HG02943 (cell line): Measurements from ENCODE around the gene KCNQ2.

Source experiments
- ATAC-seq: cut with Tn5 transposase; IDR thresholded peaks from one replicate; pipeline ENCODE4 v1.9.1; 2021; ENCODE audit warnings: mild to moderate bottlenecking, low read depth, moderate library complexity; ENCODE audit not compliant: unreplicated experiment

Gene KCNQ2

DNA sequence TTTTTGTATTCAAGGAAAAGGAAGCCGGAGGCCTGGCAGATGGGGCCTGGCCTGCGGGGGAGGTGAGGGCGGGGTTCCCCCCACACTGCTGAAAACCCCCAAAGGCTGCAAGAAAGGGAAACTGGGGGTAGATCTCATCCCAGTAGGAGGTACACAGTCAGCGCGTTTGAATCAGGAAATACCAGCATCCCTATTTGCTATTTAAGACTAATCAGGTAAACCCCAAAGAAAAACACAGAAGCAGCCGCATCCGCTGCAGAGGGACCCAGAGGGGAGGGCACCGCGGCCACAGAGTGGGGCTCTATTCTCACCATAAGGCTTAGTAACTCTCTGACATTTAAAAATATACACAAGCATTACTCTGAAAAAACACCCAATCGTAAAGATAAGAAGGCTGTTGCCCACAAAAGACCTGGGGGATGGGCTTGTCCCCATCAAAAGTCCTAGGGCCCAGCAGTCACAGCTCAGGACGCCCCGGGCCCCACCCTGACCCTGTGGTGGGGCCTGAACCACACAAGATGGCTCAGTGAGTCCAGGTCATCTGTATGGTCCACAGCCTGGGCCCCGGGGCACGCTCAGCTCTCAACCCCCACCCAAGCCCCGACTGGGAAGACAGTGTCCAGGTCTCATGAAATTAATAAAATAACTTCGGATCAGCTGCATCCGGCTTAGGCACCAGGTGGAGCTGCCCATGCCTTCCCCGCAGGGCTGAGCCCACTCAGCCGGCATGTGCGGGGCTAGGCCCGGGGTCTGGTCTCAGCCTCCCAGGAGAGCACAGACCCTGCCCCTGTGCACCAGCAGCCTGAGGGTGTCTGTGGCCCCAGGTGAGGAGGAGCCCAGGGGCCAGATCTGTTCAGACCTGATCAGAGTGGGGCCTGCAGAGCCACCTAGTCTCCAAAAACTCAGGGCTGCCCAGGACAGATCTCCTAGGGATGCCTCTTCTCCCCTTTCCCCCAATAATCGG lies 31.0 kb downstream of the KCNQ2 start:
- ATAC-seq: no peak

DNA sequence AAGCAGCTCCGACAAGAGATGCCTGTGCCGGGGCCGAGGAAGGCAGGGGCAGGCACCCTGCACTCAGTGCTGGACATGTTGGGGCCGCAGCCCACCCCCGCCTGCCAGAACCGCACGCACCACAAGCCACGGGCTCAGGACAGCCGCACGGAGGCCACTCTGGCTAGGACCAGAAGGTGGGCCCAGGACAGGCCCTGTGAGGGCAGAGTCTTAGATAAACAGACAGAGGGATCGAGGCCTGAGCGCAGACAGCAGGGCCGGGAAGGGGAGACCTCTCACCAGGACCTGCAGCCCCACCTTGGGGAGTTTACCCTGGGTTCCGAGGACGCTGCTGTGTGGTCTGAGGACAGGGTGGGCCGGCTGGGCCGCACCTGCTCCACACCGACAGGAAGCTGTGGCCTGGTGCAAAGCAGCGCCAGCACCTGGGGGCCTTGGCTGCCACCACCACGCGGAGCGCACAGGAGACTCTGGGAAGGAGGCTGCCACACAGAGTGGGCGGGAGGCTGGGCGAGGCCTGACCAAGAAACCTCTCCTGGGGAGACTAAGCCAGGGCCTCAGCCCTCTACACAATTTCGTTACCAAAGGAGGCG lies 32.0 kb downstream of the KCNQ2 start:
- no peak for ATAC-seq

DNA sequence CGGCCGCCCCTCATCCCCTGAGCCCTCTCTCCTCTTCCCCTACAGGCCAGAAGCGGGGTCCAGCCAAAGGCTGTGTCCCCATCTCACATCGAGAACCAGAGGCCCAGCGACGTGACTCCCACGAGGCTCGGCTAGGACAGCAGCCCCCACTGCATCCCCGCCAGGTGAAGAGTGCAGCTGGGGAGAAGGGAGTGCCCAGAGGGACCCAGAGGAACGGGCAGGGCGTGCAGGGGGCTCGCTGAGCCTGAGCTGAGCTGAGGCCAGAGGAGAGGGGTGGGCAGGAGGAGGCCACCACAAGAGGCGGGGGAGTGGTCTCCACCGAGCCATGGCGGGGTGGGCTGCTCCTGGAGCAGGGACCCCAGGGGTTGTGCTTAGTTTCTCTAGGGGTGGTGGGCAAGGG lies 32.6 kb downstream of the KCNQ2 start:
- ATAC-seq: no peak

DNA sequence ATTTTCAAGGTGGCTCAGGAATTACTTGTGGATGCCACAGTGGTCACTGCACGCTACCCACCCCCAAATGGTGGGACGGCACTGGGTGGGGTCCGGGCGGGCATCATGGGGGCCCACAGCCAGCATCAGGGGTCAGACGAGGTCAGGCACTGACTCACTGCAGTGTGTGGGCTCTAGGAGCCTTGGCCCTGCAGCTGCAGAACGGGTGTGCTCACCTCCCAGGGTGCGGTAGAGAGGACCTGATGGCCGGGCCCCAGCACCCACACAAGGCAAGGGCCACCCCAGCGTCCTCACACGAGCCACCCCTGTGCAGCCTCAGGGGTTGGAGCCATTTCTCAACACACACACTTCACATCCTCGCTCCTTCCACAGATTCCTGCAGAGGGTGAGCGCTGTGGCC lies 34.3 kb downstream of the KCNQ2 start:
- ATAC-seq: no peak

DNA sequence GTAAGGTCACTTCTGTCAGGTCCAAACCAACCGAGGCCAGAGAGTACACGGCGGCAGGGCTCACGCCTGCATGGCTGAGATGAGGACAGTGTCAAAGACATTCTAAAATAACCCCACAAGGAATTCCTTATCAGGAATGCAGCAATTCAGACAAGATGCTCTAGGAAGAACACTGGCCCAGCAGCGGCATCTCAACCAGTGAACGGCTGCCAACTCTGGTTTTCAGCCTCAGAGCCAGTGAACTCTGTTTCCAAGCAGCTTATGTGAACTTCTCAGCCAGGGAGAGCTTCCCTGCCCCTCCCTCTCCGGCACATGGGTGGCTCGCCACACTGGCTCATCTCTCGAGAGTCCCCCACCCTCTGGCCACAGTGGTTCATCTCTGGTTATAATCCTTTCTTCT lies 36.9 kb downstream of the KCNQ2 start:
- ATAC-seq: no peak

DNA sequence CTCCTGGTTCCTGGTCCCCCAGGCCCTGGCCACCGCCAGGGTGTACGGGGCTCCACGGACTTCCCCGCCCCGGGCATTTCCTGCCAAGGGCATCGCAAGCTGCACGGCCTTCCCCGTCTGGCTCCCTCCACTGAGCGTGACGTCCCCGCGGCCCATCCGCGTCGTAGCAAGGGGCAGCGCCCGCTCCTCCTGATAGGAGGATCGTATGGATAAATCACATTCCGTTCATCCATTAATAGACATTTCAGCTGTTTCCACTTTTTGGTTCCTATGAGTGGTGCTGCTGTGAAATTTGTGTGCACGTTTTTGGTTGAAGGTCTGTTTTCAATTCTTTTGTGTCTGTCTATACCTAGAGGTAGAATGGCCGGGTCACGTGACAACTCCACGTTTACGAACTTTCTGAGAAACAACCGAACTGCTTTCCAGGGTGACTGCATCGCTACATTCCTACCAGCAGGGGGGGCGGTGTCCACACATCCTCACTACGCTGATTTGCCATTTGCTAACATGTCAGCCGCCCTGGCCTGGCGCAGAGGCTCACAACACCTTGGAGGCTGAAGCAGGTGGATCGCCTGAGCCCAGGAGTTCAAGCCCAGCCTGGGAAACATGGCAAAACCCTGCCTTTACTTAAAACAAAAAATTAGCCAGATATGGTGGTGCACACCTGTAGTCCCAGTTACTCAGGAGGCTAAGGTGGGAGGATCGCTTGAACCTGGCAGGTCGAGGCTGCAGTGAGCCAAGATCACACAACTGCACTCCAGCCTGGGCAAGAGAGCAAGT lies 37.7 kb downstream of the KCNQ2 start:
- ATAC-seq: no peak

DNA sequence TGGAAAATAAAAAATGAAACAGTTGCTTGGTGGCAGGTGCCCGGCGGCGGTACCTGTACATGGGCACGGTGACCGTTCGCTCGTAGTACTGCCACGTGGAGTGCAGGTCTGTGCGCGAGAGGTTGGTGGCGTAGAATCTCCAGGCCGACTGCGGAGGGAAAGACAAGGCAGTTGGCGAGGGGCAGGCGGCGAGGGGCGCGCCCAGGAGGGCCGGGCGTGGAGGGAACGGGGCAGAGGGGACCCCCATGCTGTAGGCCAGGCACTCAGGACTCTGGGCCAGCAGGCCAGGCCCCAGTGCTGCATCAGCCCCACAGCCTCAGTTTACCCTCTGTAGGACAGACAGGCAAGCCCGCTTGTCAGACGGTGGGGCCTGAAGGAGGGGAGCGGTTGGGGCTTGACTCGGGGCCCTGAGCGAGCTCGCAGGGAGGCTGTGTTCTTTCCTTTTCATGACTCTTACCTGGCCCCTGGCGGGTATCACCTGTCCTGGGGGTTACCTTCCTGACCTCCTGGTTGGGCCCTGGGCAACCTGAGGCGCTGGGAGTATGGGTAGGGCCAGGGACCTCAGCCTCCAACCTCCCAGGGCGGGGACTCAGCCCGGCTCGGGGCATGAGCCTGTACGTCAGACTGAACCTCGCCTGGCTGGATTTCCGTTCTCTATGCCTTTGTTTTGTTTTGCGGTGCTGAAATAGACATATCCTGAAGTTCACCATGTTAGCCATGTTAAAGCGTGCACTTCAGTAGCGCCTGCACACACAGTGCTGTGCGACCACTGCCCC lies 38.5 kb downstream of the KCNQ2 start:
- no peak for ATAC-seq

DNA sequence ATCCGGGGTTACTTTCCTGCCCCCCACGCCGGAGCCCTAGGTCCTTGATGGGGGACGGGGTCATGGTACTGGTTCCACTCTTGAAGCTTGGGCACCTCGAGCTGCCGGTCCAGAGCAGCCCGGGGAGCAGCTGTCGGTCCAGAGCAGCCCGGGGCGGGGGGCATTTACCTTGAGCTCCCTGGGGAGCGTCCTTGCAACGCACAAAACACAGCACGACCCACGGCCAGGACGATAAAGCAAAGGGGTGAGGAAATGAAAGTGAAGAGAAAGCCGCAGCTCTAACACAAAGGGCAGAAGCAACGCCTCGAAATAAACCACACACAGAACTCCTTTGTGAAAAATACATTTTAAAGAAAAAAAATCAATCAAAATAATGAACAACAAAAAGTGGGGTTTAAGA lies 39.1 kb downstream of the KCNQ2 start:
- no peak for ATAC-seq

DNA sequence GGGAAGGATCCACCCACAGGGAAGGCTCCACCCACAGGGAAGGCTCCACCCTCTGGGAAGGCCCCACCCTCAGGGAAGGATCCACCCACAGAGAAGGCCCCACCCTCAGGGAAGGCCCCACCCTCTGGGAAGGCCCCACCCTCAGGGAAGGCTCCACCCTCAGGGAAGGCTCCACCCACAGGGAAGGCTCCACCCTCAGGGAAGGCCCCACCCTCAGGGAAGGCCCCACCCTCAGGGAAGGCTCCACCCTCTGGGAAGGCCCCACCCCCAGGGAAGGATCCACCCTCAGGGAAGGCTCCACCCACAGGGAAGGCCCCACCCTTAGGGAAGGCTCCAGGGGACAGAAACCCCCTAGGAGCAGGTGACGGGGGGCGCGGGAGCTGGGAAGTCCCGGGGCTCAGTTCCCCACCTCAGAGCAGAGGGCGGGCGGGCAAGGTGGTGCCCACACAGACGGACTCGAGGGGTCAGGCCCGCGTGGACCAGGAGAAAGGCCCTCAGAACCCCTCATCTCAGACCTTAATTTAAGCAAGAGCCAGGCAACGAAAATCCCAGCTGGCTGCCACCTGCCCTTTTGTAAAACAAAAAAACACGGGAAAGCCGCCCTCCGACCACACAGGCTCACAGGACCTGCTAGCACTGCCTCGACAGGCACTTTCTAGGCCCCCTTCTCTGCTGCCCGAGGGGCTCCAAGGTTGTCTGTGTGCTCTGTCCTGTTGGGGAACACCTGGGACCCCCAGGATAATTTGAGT lies 39.7 kb downstream of the KCNQ2 start:
- no peak for ATAC-seq

DNA sequence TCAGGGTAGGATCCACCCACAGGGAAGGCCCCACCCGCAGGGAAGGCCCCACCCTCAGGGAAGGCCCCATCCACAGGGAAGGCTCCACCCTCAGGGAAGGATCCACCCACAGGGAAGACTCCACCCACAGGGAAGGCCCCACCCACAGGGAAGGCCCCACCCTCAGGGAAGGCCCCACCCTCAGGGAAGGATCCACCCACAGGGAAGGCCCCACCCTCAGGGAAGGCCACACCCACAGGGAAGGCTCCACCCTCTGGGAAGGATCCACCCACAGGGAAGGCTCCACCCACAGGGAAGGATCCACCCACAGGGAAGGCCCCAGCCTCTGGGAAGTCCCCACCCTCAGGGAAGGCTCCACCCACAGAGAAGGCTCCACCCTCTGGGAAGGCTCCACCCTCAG lies 40.5 kb downstream of the KCNQ2 start:
- ATAC-seq: no peak

DNA sequence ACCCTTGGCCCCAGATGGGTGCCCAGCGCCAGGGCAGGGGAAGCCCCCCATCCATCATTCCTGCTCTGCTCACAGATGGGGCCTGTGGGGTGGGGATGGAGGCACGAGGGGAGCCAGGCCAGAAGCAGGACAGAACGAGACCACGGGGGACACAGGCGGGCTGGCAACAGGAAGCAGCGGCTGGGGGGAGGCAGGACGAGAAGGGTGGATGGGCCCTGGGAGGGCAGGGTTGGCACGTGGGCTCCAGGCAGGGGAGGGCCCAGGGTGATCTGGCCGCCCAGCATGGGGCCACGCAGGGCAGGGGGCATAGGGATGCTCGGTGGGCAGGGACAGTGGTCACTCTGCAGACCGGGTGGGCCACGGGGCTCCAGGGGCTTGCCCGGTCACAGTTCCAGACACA lies 41.6 kb downstream of the KCNQ2 start:
- ATAC-seq: no peak

DNA sequence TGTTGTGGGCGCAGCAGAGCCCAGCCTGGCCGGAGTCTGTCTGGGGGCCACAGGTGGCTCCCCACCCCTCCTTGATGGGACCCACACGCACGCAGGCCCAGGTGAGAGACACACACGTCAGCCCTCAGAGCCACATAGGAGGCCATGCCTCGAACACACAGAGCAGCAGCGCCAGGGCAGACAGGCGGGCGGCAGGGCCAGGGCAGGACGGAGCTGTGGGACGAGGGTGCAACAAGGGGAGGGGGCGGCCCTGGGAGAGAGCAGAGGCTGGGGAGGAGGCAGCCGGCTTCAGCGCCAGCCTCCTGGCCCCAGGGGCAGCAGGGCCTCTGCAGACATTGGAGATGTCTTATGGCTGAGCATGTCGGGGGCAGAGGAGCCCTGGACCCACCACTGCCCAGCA lies 42.5 kb downstream of the KCNQ2 start:
- ATAC-seq: no peak

DNA sequence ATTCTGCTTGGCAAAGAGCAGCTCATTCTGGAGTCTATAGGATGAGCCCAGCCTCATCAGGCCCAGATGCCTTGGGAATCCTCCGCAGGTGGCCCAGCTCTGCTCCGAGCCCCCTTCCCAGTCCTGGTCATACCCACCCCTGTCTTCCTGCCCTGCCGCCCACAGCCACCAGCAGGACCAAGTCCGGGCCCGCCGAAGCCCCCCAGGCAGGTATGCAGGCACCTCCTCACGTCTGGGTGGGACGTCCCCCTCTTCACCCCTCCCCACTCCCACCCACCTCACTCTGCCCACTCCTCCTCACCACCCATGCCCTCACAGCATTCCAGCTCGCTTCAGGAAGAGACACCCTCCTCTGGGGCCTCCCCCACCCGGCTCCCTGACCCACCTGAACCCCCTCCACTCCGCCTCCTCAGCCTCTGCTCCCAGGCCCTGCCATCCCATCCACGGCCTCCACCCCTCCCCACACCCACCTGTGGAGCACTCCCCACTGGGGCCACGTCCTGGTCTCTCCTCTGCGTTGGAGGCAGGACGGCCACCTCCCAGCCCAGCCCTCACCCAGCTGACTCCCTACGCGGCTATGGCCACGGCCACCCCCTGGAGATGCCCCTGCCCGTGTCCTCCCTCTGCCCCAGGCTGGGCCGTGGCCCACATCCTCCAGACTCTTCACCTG lies 43.4 kb downstream of the KCNQ2 start:
- ATAC-seq: no peak

DNA sequence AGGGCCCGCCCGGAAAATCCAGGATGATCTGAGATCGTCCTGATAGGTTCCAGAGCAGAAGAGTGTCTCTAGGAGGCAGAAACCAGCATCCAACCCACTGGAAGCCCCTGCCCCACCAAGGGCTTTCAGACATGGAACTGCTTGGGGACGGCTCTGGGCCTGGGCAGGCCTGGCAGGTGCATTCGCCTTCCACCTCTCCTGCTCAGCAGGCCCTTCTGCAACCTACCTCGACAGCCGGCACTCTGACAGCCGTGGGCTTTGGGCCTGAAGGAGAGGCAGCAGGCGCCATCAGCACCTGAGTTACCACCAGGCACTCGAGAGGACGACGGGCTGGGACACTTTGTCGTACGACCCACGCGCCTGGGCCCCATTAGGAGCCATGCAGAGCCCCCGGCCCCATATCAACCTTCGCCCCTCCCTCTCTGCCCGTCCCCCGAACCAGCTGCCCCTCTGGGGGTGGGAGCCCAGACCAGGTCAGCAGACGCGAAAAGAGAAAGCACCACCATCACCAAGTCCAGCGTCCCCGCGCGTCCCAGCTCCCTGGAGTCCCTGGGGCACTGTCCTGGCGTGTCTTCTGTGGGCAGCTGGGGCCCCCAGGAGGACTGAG lies 44.6 kb downstream of the KCNQ2 start:
- no peak for ATAC-seq

DNA sequence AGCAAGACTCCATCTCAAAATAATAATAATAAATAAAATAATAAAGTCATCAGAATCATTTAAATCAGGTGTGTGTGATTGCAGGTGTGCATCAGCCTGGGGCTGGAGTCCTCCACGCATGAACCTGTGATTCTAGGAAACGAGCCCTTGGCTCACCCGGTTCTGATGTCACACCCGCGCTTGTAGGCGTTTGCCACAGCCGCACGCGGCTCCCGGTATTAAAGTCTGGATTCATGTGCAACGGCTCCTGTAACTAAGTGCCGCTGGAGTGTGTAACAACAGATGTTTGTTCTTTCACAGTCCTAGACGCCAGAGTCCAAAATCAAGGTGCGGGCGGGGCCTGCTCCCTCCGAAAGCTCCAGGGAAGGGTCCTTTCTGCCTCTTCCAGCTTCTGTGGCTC lies 45.2 kb downstream of the KCNQ2 start:
- no peak for ATAC-seq

DNA sequence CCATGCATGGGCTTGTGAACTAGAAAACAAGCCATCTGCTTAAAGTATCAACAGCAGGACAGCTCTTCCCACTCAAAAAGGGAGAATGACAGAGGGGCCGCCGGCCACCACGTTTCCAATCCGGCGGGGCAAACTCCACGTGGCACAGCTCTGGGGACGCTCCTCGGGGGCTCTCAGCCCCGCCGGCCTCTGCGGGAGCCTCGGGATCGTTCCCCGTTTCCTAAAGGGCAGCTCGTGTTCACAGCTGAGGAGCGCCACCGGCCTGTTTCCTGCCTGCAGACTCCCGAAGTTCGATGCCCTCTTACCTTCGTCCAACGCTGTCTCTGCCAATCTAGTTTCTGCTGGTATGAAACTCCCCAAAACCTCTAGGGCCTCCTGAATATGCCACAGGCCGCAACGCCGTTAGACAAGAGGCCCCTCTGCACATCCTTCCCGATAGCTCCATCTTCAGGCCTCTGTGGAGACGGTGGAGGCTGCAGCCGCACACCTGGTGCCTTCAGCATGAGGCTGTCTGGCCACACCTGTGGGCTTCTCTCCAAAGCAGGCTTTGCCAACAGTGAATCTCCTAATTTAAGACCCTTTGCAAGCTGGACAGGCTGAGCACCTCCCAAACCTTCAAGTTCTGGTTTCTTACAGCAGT lies 46.5 kb downstream of the KCNQ2 start:
- no peak for ATAC-seq

DNA sequence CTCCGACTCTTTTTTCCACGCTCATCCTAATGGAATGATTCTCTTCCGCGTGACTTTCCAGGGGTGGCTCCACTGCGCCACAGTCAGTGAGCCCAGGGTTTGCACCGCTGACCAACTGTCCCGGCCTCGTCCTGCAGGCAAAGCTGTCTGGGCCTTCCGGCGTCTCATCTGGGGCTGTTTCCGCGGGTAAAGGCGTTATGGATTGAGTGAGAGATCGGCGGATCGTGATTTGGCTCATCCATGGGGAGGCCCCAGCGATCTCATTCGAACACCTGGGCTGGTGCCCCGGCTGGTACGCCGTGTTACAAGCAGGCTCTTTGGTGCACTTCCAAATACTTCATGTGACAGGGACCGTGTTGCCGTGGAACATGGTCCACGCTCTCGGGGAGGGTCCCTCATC lies 47.8 kb downstream of the KCNQ2 start:
- ATAC-seq: no peak

DNA sequence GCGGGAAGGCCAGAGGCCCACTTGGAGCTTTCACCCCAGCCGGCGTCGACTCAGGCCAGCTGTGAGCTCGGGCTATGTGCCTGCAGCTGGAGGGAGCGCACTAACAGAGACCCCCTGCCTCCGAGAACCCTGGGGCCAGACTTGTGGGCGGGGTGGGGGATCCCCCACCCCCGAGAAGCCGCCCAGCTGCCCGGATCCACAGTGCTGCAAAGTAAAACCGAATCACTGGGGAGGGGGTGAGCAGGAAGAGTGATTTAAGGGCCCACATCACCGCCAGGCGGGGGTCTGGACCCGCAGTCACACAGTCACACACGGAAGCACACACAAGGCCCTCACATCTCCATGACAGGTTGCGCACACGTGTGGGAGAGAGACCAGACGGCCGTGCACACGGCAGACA lies 48.7 kb downstream of the KCNQ2 start:
- no peak for ATAC-seq

DNA sequence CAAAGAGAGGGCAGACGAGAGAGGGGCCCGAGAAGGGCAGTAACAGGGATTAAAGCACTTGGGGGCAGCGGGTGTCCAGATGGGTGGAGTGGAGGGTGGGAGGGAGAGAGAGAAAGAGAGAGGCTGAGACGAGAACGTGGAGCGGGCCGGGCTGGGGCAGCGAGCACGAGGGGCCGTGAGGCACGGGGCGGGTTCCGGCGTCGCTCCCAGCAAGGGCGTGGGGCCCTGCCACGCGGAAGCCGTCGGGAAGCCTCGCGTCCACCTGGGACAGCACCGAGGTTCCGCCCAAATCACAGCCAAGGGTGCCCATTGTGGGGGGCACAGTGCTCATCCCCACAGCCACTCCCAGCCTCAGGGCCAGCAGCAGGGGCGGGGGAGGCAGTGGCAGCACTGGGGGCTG lies 49.8 kb downstream of the KCNQ2 start:
- no peak for ATAC-seq
